HG02981 (cell line): ENCODE data around the gene KLHDC4.
"Not testable (repeated sequence)": the region's sequence is repeated elsewhere in the genome, so short reads cannot be mapped to it uniquely, and the experiment has no call there.

Experiments used
- ATAC-seq: cut with Tn5 transposase; IDR thresholded peaks from one replicate; pipeline ENCODE4 v1.9.1; 2021; ENCODE audit warnings: mild to moderate bottlenecking, moderate library complexity; ENCODE audit not compliant: unreplicated experiment

KLHDC4 gene

DNA sequence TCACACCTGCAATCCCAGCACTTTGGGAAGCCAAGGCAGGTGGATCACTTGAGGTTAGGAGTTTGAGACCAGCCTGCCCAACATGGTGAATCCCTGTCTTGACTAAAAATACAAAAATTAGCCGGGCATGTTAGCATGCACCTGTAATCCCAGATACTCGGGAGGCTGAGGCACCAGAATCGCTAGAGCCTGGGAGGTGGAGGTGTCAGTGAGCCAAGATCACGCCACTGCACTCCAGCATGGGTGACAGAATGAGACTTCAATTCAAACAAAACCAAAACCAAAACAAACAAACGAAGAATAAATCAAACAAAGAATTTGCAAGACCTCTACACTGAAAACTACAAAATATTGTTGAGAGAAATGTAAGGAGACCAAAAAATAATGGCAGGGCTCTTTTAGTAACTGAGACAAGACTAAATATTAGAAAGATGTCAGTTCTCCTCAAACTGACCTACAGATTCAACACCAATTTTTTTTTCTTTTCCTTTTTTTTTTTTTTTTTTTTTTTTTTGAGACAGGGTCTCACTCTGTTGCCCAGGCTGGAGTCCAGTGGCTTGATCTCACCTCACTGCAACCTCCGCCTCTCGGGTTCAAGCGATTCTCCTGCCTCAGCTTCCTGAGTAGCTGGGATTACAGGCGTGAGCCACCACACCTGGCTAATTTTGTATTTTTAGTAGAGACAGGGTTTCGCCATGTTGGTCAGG lies 23.1 kb upstream of the KLHDC4 start:
- not testable (repeated sequence) for ATAC-seq

DNA sequence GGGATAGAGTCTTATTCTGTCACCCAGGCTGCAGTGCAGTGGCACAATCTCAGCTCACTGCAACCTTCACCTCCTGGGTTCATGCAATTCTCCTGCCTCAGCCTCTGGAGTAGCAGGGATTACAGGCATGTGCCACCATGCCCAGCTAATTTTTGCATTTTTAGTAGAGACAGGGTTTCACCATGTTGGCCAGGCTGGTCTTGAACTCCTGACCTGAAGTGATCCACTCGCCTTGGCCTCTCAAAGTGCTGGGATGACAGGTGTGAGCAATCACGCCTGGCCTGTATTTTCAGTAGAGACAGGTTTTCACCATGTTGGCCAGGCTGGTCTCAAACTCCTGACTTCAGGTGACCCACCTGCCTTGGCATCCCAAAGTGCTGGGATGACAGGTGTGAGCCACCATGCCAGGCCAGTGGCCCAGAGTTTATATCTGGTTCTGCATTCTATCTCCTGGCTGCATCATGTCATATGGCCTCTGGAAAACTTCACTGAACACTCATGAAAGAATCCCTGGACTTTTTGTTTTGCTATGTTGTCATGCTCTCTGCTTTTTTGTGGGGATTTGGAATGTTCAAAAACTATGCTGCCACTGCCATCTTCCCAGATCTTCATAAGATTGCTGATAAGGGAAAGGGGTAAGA lies 21.8 kb upstream of the KLHDC4 start:
- ATAC-seq, result not testable (repeated sequence)

DNA sequence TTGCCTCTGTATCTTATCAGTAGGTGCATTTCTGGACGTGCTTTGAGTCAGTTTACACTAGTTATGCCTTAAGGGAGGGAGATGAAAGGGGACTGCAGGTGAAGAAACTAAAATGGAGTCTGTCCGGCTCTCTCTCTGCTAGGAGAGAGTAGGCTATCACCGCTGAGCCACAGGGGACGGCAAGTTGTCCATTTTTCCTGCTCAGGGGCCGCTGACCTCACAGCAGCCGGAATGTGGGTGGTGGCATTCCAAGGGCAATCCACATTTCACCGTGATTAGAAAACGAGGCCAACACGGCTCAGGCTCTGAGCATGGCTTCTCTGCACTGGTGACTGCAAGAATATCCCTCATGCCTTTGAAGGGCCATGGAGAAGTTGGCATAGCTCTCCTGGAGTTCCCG lies 19.0 kb upstream of the KLHDC4 start:
- no peak for ATAC-seq

DNA sequence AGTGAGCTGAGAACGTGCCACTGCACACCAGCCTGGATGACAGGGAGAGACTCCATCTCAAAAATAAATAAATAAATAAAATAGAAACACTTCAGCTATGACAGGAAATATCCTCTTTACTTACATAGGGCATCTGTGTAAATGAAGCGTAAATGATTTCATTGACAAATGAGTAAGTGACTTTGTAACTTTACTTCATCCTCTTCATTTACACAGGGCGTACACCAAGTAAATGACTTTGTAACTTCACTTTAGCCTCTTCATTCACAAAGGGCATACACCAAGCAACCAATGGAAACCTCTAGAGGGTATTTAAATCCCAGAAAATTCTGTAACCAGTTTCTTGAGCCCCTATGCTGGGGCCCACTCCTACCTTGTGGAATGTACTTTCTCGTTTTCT lies 16.2 kb upstream of the KLHDC4 start:
- ATAC-seq, result no peak

DNA sequence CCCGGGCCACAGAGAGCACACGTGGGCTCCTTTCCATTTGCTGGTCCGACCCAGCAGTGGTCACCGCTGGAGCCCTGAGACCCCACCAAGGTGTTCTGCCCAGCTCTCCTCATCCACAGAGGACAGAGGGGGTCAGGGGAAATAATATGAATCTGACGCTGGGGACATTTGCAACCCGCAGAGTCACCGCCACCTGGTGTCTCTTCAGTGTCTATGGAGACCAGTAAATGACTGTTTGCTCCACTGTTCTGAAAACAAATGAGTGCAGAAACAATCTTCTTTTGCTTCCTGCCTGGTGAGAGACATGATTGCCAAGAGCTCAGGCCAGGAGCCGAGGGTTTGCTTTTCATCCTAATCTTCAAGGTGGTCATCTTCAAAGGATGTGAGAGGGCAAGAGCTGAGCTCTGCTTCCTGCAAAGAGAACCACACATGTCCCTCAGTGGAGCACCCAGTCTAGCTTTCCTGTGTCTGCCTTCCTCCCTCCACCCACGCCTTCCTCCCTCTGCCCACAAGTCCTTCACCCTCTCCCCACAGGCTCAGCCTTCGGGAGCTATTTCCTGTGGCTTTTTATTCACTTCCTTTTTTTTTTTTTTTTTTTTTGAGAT lies 14.7 kb upstream of the KLHDC4 start:
- no peak for ATAC-seq

DNA sequence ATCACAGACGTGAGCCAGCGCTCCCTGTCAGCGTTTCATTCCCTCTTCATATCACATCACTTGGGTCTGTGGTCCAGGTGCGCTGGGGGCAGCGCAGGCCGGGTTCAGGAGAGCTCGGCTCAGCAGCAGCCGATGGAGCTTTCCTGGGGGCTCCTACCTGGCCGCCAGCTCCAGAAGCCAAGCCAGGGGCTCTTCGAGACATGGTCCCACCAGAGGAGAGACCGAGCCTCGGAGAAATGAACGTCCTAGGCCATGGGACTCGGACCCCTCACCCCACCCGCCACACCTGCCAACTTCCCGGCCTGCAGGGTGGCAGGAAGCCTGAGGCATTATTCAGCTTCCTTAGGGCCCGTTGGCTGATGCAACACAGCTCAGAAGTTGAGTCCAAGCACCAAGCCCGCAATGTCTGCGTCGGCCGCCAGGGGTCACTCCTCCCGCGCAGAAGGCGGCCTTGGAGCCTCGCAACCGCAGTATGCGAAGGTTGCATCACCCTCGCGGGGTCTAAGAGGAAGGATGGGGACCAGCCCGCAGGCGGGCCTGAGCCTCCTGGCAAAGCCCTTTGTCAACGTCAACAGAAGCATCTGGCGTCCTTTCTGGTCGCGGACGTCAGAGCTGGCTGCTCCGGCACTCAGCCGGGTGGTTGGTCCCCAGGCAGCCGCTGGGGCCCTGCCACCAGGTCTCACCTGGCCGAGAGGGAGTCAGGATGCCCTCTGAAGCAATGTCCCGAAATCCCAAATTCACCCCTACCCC lies 13.2 kb upstream of the KLHDC4 start:
- peak; percentile 48 for ATAC-seq

DNA sequence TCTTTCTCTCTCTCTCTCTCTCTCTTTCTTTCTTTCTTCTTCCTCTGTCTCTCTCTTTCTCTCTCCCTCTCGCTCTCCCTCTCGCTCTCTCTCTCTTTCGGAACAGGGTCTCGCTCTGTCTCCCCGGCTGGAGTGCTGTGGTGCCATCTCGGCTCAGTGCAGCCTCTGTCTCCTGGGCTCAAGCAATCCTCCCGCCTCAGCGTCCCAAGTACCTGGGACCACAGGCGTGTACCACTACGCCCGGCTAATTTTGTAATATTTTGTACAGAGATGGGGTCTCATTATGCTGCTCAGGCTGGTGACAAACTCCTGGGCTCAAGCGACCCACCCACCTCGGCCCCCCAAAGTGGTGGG lies 12.7 kb upstream of the KLHDC4 start:
- no peak for ATAC-seq

DNA sequence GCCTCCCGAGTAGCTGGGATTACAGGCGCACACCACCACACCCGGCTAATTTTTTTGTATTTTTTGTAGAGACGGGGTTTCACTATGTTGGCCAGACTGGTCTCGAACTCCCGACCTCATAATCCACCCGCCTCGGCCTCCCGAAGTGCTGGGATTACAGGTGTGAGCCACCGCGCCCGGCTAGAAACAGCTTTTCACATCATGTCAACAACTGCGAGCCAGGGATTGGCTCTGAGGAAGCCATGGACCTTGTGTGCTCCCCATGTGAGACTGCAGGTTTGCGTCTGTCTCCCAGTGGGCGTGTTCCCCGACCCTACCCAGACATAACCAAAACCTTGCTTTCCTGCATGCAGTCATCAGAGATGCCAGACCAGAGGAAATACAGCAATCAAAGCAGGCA lies 8.1 kb upstream of the KLHDC4 start:
- ATAC-seq, result not testable (repeated sequence)

DNA sequence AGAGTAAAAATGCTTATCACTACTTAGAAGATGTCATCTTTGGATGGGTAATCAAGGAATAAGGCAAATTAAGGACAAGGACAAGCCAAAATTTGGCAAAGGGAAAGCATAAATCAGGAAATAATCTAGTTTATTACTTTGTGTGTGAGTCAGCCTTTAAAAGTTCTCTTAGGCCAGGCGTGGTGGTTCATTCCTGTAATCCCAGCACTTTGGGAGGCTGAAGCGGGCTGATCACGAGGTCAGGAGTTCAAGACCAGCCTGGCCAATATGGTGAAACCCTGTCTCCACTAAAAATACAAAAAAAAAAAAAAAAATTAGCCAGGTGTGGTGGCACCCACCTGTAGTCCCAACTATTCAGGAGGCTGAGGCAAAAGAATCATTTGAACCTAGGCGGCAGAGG lies 1.7 kb upstream of the KLHDC4 start:
- ATAC-seq, result not testable (repeated sequence)

DNA sequence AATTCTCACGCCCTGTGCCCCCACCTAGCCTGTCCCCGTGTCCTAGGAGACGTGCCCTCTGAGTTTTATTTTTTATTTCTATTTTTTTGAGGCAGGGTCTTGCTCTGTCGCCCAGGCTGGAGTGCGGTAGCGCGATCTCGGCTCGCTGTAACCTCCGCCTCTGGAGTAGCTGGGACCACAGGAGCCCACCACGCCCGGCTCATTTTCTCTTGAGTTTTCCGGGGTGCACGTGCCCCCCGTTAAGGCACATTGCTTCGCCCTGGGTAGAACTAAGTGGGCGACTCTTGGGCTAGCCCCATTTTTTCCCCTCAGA lies 655 bp upstream of the KLHDC4 start:
- ATAC-seq, result no peak

DNA sequence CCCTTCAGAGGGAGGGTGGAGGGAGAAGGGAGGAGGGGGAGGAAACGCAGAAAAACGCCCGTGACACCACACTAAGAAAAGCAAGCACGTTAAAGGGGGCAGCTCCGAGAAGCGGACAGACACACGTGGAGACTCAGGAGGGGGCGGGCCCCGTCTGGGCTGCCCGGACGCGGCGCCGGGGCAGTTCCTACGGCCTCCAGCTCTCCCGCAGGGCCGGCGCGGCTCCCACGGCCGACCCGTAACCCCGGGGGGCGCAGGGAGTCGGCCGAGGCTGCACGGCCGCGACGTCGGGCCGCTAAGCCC lies 362 bp downstream of the KLHDC4 start:
- peak; percentile 30 for ATAC-seq

DNA sequence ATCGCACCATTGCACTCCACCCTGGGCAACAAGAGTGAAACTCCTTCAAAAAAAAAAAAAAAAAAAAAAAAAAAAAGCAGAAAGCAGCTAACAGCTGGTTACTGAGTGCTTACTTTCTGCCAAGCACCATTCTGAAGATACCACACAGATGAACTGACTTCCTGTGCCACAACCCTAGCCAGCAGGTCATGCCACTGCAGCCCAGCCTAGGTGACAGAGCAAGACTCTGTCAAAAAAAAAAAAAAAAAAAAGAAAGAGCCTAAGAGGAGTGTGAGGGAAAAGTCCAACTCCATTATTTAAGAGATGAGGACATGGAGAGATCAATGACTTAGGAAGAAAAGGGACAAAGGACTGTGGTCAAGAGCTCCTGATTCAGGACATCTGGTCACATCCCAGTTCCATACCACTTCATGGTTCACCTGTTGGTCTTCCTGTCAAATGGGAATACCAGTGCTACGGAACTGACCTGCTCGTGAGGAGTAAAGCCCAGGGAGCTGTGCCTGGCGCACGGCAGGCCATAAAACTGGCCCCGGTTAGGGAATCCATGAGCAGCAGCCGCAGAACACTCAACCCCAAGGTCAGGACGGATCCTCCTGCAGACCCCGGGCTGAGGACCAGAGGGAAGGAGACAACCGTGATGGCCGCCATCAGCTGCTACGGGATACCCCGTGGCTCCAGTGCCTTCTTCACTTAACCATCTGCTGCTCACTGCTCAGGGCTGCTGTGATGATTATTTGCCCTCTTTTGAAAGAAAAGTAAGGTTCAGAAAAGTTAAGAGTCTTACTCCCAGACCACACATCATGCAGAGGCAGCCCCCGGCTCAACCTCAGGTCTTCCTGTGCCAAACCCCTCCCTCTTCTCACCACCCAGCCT lies 950 bp downstream of the KLHDC4 start:
- ATAC-seq, result no peak

DNA sequence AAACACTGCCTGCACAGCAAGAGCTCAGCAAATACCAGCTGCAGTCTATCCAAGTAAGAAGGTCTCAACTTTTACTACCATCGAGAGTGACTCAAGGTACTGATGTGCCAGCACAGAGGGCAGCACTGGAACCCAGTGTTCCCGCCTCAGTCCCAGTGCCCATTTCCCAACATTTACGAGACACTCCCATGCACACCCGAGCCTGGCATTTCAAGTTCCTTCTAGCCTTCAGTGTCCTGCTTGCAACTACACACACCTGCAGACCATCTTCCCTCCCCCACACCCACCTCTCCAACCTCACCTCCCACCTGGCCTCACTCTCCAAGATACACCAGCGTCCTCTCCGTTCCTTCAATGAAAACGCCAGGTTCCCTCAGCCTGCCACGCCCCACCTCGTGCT lies 3.2 kb downstream of the KLHDC4 start:
- no peak for ATAC-seq

DNA sequence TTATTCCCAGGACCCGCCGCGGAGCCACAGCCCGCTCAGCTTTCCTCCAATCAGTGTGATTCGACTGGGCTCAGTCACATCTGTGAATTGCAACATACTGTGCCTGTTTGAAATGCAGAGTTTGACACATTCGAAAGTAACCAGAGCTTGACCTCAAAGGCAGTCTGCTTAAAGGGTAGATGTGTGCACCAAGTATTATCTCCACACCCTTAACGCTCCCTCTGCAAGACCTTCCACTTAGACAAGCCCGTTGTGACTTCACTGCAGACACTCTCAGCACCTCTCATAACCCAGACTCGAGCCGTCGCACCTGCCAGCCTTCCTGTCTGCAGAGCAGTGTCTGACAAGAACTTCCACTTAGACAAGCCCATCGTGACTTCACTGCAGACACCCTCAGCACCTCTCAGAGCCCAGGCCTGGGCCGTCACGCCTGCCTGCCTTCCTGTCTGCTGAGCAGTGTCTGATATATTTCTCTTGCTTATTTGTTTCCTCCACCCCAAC lies 3.7 kb downstream of the KLHDC4 start:
- ATAC-seq, result no peak

DNA sequence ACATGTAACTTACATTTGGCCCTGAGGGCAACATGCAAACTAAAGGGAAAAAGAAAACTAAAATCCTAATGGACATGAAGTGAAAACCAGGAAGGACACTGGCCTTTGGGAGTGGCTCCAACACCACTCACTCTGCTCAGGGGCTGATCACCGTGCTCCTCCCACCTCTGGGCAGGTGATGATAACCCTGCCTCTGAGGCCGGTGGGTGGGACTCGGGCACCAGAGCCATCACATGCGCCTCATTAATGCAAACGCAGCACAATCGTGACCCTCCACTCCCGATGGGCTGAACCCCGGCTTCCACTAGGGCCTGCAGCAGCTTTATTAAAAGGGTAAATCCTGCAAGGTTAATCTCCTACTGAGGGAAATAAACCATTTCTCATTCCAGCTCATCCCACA lies 4.7 kb downstream of the KLHDC4 start:
- ATAC-seq, result no peak

DNA sequence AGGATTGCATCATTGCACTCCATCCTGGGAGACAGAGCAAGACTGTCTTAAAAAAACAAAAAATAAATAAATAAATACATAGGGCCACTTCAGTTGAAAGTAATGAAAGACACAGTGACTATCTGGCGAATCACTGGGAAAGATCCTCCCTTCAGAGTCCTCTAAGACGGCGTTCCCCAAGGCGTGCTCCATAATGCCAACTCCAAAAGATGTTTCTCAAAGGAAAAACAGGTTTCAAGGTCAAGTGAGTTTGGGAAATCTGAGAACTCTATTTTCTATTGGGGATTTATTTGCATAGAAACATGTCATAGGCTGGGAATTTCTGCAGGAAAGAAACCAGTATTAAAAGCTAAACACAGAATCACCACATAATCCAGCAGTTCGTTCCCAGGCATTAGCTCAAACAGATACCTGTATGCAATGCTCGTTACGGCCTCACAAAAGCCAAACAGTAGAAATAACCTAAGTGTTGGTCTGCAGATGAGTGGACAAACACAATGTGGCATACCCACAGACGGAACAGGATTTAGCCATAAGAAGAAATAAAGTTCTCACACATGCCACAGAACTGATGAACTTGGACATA lies 7.9 kb downstream of the KLHDC4 start:
- no peak for ATAC-seq

DNA sequence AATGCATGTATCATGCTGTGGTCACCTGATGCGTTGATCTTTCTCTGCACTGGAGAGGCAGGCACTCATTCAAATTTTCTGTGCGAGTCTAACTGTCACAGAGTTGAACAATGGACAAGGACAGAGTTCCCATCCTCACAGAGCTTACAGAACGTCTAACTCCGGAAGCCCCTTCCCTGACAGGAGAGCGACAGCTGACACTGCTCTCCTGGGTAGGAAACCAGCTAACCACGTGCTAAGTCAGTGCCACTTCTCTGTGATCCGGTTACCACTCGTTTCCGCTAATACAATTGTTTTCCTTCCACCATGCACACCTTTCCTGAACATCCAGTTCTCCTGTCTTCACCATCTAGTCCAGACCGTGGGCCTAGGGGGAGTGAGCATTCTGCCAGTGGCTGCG lies 11.3 kb downstream of the KLHDC4 start:
- no peak for ATAC-seq

DNA sequence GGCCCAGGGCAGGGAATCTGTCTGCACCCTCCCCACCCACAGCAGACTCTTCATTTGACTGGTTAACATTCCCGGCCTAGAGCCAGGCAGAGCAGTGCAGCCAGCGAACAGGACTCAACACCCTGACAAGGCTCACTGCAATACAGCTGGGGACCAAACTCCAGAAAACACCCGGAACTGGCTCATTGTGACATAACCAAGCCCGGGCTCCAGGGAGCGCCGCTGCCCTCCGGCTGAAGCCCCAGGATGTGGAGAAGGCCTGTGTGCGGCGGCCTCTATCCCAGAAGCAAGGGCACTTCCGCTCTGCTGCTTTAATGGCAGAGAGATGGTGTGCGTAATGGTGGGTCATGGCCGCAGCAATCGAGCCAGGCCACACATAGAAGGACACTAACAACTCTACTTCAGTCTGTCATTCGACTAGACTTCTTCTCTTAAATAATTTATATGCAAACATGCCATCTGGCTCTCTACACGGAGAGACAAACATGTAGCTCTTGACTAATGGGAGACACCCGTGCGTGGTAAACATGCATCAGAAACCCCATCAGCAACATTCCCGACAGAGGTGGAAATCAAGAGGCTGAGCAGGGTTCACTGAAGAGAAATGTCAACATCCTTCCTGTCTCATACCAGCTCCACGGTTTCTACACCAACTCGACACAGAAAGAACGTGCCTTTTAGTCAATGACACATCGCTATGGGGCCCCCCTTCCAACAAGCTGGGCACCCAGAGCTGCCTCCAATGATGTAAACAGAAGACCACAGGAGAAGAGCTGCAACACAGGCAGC lies 18.0 kb downstream of the KLHDC4 start:
- ATAC-seq, result no peak

DNA sequence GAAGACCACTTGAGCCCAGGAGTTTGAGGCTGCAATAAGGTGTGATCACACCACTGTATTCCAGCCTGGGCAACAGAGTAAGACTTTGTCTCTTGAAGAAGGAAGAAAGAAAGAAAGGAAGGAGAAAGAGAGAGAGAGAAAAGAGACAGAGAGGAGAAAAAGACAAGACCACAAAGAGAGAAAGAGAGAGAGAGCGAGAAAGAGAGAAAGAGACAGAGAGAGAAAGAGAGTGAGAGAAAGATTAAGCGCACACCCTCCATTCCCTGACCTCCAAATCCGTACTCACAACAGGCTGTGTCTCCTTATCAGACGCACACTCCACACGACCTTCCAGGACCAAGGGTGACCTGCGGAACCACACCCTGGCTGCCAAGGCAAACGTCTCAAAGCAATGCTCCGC lies 19.6 kb downstream of the KLHDC4 start:
- no peak for ATAC-seq
